AG04450 (cell line): ENCODE data around the gene CDH13. TPM values are rescaled to one million over a fixed set of nuclear protein-coding genes. Genes with fewer than 3 reads are reported as not detected.

Experiments
- CTCF ChIA-PET: fragments of 300-600, 350-600 bp; formaldehyde crosslinking; extraction: SDS; loops from one replicate; lab custom pipeline; 2022; ENCODE audit warnings: antibody characterized with exemption, inconsistent platforms; lab: Charles Lee
- POLR2A ChIA-PET: fragments of 350-600 bp; formaldehyde crosslinking; extraction: SDS; loops from one replicate; lab custom pipeline; 2021; ENCODE audit warnings: antibody characterized with exemption, inconsistent platforms; lab: Yijun Ruan, JAX
- DNase-seq: peaks from one replicate; pipeline ENCODE4 v3.0.0-alpha.2; 2011; ENCODE audit warnings: low read depth, low spot score
- H3K27ac ChIP-seq: one replicate; pipeline ENCODE4 v1.5.1; 2012; ENCODE audit warnings: low read depth, low read length, control low read depth
- H3K27me3 ChIP-seq: one replicate; pipeline ENCODE4 v1.6.0; 2012; ENCODE audit warnings: low read length; ENCODE audit not compliant: control insufficient read depth, insufficient read depth
- H3K4me3 ChIP-seq: 2 replicates; pipeline ENCODE4 v1.5.1; 2011; ENCODE audit warnings: mild to moderate bottlenecking, low read depth, low read length, control low read depth
- H3K9me3 ChIP-seq: 2 replicates; pipeline ENCODE4 v1.5.1; 2012; ENCODE audit warnings: low read length; ENCODE audit not compliant: control insufficient read depth, insufficient read depth
- polyA plus RNA-seq: library from polyadenylated mRNA; depleted of rRNA; stranded (reverse); fragments of >200 nt; gene quantifications from 2 replicates; pipeline ENCODE4 v1.2.3, GENCODE V29; 2011
- TF ChIP-seq, protein P1 (sequence below): IDR thresholded peaks from 2 replicates; pipeline ENCODE4 v1.5.1; 2011; ENCODE audit warnings: low read depth, low read length, control low read depth, inconsistent platforms

The CDH13 gene
- polyA plus RNA-seq, 1 experiment: 55.0 TPM

DNA sequence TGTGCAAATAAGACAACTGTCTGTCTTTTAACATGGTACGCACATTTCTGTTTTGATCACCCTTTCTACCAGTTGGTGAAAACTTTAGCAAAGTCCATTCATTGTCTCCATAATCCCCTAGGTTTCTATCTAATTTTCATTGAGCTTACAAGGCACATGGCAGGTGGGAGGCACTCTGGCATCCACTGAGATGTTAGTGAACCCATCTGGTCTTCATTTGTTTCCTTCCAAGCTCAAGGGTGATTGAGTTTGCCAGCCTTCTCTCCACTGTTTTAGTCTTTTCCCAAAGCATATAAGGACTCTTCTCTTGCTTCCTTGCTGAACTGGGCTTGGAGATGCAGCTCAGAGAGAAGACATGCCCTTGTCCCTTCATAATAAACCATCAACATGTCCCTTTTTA lies 179.1 kb downstream of the CDH13 start:
- H3K27ac ChIP-seq: no peak overlapping the region
- no peak for DNase-seq
- CTCF ChIA-PET: no interaction called here
- POLR2A ChIA-PET: no interaction called here
- H3K27me3 ChIP-seq: no peaks in the 10 kb centered on the region
- H3K4me3 ChIP-seq: no peak overlapping the region
- H3K9me3 ChIP-seq: no peaks in the 10 kb centered on the region
- TF ChIP-seq, protein P1, sequence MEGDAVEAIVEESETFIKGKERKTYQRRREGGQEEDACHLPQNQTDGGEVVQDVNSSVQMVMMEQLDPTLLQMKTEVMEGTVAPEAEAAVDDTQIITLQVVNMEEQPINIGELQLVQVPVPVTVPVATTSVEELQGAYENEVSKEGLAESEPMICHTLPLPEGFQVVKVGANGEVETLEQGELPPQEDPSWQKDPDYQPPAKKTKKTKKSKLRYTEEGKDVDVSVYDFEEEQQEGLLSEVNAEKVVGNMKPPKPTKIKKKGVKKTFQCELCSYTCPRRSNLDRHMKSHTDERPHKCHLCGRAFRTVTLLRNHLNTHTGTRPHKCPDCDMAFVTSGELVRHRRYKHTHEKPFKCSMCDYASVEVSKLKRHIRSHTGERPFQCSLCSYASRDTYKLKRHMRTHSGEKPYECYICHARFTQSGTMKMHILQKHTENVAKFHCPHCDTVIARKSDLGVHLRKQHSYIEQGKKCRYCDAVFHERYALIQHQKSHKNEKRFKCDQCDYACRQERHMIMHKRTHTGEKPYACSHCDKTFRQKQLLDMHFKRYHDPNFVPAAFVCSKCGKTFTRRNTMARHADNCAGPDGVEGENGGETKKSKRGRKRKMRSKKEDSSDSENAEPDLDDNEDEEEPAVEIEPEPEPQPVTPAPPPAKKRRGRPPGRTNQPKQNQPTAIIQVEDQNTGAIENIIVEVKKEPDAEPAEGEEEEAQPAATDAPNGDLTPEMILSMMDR: no peak

DNA sequence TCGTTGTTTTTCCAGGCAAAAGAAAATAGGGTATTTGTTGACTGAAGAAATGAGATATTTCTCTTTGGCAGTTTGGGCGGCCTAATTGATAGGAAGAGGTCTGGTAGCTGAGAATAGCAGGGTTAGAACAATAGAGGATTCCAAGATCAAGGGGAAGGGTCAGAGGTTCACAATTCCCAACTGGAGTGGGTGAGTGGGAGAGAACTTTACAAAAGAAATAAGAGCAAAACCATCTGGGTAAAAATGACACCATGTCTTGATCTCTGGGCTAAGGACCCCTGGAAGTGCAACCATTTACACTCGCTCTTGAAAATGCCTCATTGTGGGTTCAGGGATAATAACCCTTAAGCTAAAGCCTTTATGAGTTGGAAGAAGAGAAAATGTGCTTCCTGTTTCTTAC lies 180.5 kb downstream of the CDH13 start:
- Histone ChIP-seq H3K9me3 (no peaks in the 10 kb centered on the region), H3K27me3 (no peaks in the 10 kb centered on the region), H3K27ac (no peak overlapping the region), H3K4me3 (no peak overlapping the region)
- ChIA-PET CTCF (no interaction called here), POLR2A (interaction anchor here (0.7 kb wide), 1 partner anchor 90 kb away, joined by 3 read pairs; no protein-coding TSS in a partner anchor)
- TF ChIP-seq, protein P1: no peak
- DNase-seq: no peak

DNA sequence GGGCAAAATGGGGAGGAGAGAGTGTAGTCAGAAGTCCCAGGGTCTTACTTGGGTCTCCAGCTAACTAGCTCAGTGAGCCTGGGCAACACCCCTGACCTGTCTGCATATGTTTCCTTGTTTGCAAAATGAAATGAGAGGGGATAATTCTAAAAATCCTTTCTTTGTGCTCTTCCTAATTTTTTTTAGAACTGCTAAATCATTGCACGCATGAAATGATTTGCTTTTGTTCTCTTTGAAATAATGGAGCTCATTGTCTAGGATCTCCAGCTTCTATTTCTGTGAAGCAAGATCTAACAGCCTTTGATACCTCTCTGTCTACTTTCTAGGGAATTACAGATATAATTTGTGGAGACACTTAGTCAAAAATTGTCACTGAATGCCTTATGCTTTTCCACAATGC lies 181.3 kb downstream of the CDH13 start:
- Histone ChIP-seq H3K9me3 (no peaks in the 10 kb centered on the region), H3K4me3 (no peak overlapping the region), H3K27ac (no peak overlapping the region), H3K27me3 (no peaks in the 10 kb centered on the region)
- TF ChIP-seq, protein P1: no peak
- CTCF ChIA-PET: no interaction called here
- POLR2A ChIA-PET: no interaction called here
- no peak for DNase-seq

DNA sequence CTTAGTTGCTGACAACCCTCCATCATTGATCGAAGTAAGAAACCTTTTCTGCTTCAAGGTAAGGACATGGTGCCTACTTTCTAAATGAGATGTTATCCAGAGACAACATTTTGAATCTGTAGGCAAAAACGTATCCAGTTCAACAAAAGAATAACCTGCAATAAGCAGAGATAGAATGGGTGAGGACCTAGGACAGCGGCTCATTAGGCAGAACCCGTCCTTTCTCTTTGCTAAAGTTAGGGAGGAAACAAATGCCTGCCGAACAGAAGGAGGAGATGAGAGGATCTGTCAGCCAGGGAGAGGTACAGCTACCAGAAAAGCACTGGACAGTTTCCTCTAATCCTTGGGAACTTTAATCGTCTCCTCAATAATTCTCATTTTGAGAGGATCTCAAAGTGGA lies 183.3 kb downstream of the CDH13 start:
- H3K4me3 ChIP-seq: no peak overlapping the region
- H3K9me3 ChIP-seq: no peaks in the 10 kb centered on the region
- CTCF ChIA-PET: no interaction called here
- TF ChIP-seq, protein P1: no peak
- no peak for DNase-seq
- no peaks in the 10 kb centered on the region for H3K27me3 ChIP-seq
- POLR2A ChIA-PET: no interaction called here
- no peak overlapping the region for H3K27ac ChIP-seq

DNA sequence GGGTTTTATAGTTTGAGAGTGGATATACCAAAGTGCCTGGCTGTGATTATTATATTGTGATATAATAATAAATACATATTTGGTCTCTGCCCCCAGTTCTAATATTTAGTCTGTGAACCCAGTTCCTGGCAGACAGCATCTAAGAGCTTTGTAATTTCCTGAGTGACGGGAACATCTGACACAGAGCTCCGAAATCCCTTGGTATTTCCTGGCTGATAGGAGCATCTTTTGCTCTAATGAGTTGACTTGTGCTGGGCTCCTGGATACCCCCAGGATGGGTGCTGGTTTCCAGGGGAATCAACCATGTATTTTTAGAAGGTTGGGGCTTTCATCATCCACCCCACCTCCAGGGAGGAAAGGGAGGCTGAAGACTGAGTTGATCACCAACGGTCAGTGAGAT lies 187.3 kb downstream of the CDH13 start:
- no peak overlapping the region for H3K27ac ChIP-seq
- POLR2A ChIA-PET: no interaction called here
- H3K4me3 ChIP-seq: no peak overlapping the region
- TF ChIP-seq, protein P1: no peak
- CTCF ChIA-PET: no interaction called here
- H3K9me3 ChIP-seq: no peaks in the 10 kb centered on the region
- DNase-seq: no peak
- no peaks in the 10 kb centered on the region for H3K27me3 ChIP-seq
